Activated CD8-positive, alpha-beta memory T cell treated with anti-CD3 and anti-CD28 coated beads, Interleukin-2, amount 10 ng/mL, durations not matched to agents 7 days and 5 days (primary cell): ENCODE measurements around the gene SBK1. TPM values are rescaled to one million over a fixed set of nuclear protein-coding genes. Genes with fewer than 3 reads are reported as not detected.

Experiments used
- ATAC-seq: fragments of 150-1000 bp; cut with Tn5 transposase; one replicate; pipeline ENCODE4 v1.10.0; 2021; ENCODE audit warnings: moderate library complexity
- CTCF ChIA-PET: fragments of 350-600 bp; sonication (Branson Sonifier 250); formaldehyde crosslinking; loops from one replicate; lab custom pipeline; 2021; ENCODE audit warnings: antibody characterized with exemption; lab: Charles Lee
- DNase-seq: peaks from one replicate; pipeline ENCODE4 v3.0.0-alpha.2; 2020
- H3K27ac Mint-ChIP-seq: one replicate; pipeline ENCODE4 v1.8.0; 2021; ENCODE audit warnings: mild to moderate bottlenecking, mixed read lengths
- H3K27me3 Mint-ChIP-seq: one replicate; pipeline ENCODE4 v1.8.0; 2021; ENCODE audit warnings: mixed read lengths
- H3K36me3 Mint-ChIP-seq: one replicate; pipeline ENCODE4 v1.8.0; 2021; ENCODE audit warnings: mild to moderate bottlenecking, mixed read lengths
- H3K4me1 Mint-ChIP-seq: one replicate; pipeline ENCODE4 v1.8.0; 2021; ENCODE audit warnings: mixed read lengths
- H3K4me3 Mint-ChIP-seq: one replicate; pipeline ENCODE4 v1.8.0; 2021; ENCODE audit warnings: mild to moderate bottlenecking, moderate library complexity, mixed read lengths
- H3K9me3 Mint-ChIP-seq: one replicate; pipeline ENCODE4 v1.8.0; 2022; ENCODE audit warnings: low read depth, mixed read lengths
- total RNA-seq, 2 experiments: library from RNA; stranded (reverse); gene quantifications; one replicate each; pipeline ENCODE4 v1.2.3, GENCODE V29; 2021

SBK1 gene
- total RNA-seq, 2 experiments from 2014 or later: 3.2 to 11.3 TPM

DNA sequence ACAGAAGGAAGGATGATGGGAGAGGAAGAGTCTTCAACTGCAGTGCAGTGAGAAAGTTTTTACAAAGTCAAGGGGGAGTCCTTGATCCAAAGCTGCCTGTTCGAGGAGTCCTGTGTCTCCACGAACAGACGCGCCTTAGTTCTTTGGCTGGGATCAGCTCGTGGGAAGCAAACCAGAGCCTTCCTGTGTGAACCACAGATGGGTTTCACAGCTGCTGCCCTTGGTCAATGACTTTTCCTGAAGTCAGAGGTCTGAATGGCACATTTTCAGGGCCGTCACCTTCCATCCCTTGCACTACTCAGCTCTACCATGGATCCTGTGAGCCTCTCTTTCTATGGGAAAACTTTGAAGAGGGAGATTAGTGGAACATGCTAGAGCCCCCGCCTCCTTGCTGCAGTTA, 4.2 kb upstream of the SBK1 start:
- ATAC-seq: no peak
- no peak overlapping the region for H3K4me3 Mint-ChIP-seq
- H3K4me1 Mint-ChIP-seq: peaks cover 30% of the 10 kb centered on the region
- no peaks in the 10 kb centered on the region for H3K9me3 Mint-ChIP-seq
- H3K27ac Mint-ChIP-seq: no peak overlapping the region
- peaks cover 2% of the 10 kb centered on the region for H3K36me3 Mint-ChIP-seq
- no peak for DNase-seq
- CTCF ChIA-PET: interaction anchor here (0.8 to 20.2 kb wide), 4 partner anchors 9 to 27 kb away, joined by 3 to 347 read pairs (median 12); no protein-coding TSS in a partner anchor
- H3K27me3 Mint-ChIP-seq: peaks cover 3% of the 10 kb centered on the region

GRCh38 chr16:28289048-28289447, 3.3 kb upstream of the SBK1 start:
- Mint-ChIP-seq H3K36me3 (peaks cover 2% of the 10 kb centered on the region), H3K4me1 (peaks cover 32% of the 10 kb centered on the region), H3K9me3 (no peaks in the 10 kb centered on the region), H3K27me3 (peaks cover 9% of the 10 kb centered on the region), H3K4me3 (no peak overlapping the region), H3K27ac (peak overlapping the region; percentile 8)
- CTCF ChIA-PET: interaction anchor here (2.0 to 20.2 kb wide), 3 partner anchors 11 to 26 kb away, joined by 9 to 347 read pairs (median 14); no protein-coding TSS in a partner anchor
- DNase-seq: no peak
- ATAC-seq: no peak

GRCh38 chr16:28289939-28290858, 2.1 kb upstream of the SBK1 start:
- no peaks in the 10 kb centered on the region for H3K9me3 Mint-ChIP-seq
- no peak for DNase-seq
- peaks cover 14% of the 10 kb centered on the region for H3K27me3 Mint-ChIP-seq
- peaks cover 2% of the 10 kb centered on the region for H3K36me3 Mint-ChIP-seq
- H3K27ac Mint-ChIP-seq: no peak overlapping the region
- ATAC-seq: no peak
- peak overlapping the region; percentile 40 for H3K4me3 Mint-ChIP-seq
- peaks cover 42% of the 10 kb centered on the region for H3K4me1 Mint-ChIP-seq
- CTCF ChIA-PET: interaction anchor here (1.1 to 20.2 kb wide), 3 partner anchors 11 to 25 kb away, joined by 3 to 347 read pairs (median 16); no protein-coding TSS in a partner anchor

GRCh38 chr16:28290859-28291254, 1.5 kb upstream of the SBK1 start:
- Mint-ChIP-seq H3K27me3 (peaks cover 14% of the 10 kb centered on the region), H3K4me3 (peak overlapping the region; percentile 40), H3K27ac (peak overlapping the region; percentile 22), H3K4me1 (peaks cover 47% of the 10 kb centered on the region), H3K9me3 (no peaks in the 10 kb centered on the region), H3K36me3 (peaks cover 2% of the 10 kb centered on the region)
- DNase-seq: no peak
- no peak for ATAC-seq
- CTCF ChIA-PET: interaction anchor here (1.5 to 5.2 kb wide), 5 partner anchors 10 to 31 kb away, joined by 4 to 33 read pairs (median 5); no protein-coding TSS in a partner anchor

DNA sequence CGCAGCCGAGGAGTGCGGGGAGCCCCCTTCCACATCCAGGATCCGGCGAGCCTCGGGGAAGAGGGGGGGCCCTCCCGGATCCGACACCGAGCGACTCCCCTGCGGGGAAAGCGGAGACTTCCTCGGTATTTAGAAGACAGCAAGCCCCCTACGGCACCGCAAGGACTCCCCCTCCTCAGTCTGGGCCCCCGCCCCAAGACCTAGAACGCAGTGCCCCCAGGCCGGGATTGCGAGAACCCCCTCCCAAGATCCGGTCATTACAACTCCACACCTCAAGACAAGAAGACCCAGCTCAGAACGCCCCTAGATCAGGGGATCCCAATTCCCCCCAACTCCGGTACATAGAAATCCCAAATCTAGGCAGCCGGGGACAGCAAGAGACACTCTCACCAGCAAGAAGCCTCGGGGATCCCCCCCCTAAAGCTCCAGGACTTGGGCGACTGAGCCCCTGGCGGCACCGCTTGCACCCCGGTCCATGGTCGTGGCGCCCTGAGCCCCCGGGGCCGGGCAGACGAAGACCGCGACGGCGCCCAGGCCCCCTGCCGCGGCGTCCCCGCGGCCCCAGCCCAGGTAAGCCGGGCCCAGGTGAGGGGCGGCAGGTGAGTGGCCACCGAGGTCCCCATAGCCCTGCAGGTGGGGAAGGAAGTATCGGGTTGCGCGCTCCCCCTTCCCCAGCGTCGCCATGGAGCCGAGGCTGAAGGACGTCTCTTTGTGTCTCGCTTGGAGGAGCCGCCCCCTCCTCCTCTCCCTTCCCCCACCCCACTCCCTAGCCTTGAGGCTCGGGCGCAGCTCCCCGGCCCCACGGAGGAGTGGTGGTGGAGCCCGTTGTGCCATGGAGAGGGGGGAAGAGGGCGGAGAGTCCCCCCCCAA, 641 bp downstream of the SBK1 start:
- Mint-ChIP-seq H3K36me3 (peaks cover 2% of the 10 kb centered on the region), H3K4me3 (peak overlapping the region; percentile 75), H3K27ac (peak overlapping the region; percentile 58), H3K27me3 (peaks cover 14% of the 10 kb centered on the region), H3K4me1 (peaks cover 60% of the 10 kb centered on the region), H3K9me3 (no peaks in the 10 kb centered on the region)
- DNase-seq: no peak
- CTCF ChIA-PET: interaction anchor here (0.7 to 5.2 kb wide), 9 partner anchors 11 to 106 kb away, joined by 3 to 33 read pairs (median 4); no protein-coding TSS in a partner anchor
- no peak for ATAC-seq

DNA sequence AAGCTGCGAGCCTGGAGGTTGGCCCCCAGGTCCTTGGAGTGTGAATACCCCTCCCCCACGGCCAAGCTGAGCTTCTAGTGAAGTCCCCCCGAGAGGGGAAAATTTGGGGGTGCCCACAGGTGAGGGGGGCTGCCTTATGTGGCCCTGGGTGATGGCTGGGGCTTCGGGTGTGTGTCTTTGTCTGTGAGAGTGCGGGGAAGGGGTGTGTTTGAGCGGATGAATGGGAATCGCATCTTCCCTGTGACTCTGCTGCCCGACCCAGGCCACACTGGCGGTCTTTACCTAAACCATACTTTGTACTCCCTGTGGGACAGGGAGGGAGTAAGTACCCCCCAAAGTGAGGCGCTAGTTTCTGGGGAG, 1.3 kb downstream of the SBK1 start:
- Mint-ChIP-seq H3K4me3 (peak overlapping the region; percentile 57), H3K27ac (no peak overlapping the region), H3K27me3 (peaks cover 14% of the 10 kb centered on the region), H3K36me3 (peaks cover 2% of the 10 kb centered on the region), H3K9me3 (no peaks in the 10 kb centered on the region), H3K4me1 (peaks cover 60% of the 10 kb centered on the region)
- ATAC-seq: no peak
- DNase-seq: no peak
- CTCF ChIA-PET: interaction anchor here (0.7 to 5.2 kb wide), 8 partner anchors 10 to 107 kb away, joined by 3 to 33 read pairs (median 4); no protein-coding TSS in a partner anchor

GRCh38 chr16:28294201-28294600, 1.9 kb downstream of the SBK1 start:
- Mint-ChIP-seq H3K9me3 (no peaks in the 10 kb centered on the region), H3K4me1 (peaks cover 54% of the 10 kb centered on the region), H3K36me3 (peaks cover under 1% of the 10 kb centered on the region), H3K27me3 (peaks cover 12% of the 10 kb centered on the region), H3K27ac (no peak overlapping the region), H3K4me3 (peak overlapping the region; percentile 57)
- ATAC-seq: no peak
- no peak for DNase-seq
- CTCF ChIA-PET: interaction anchor here (1.3 to 5.2 kb wide), 4 partner anchors 16 to 33 kb away, joined by 4 to 33 read pairs (median 8); no protein-coding TSS in a partner anchor

DNA sequence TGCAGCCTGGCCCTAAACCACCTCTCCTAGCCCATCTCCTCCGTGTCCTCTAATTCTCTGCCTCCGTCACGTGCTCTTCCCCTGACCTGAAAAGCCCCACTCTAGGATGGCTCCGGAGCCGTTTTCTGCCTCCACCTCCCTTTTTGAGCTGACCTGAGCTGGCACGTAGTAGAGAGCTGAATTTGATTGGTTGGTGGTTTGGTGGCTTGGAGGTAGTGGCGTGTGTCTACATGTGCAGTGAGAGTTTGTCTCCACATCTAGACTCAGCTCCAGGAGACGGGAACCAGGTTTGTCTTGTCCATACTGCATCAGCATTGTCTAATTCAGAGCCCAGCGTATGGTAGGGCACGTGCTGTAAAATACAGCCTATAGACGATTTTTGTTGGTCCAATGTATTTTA, 3.0 kb downstream of the SBK1 start:
- CTCF ChIA-PET: interaction anchor here (1.4 to 5.2 kb wide), 3 partner anchors 17 to 22 kb away, joined by 7 to 33 read pairs (median 10); no protein-coding TSS in a partner anchor
- H3K9me3 Mint-ChIP-seq: no peaks in the 10 kb centered on the region
- DNase-seq: no peak
- peak overlapping the region; percentile 1 for H3K4me3 Mint-ChIP-seq
- no peak overlapping the region for H3K27ac Mint-ChIP-seq
- ATAC-seq: no peak
- H3K4me1 Mint-ChIP-seq: peaks cover 52% of the 10 kb centered on the region
- no peaks in the 10 kb centered on the region for H3K36me3 Mint-ChIP-seq
- peaks cover 11% of the 10 kb centered on the region for H3K27me3 Mint-ChIP-seq

- no peak for DNase-seq
- no peak for ATAC-seq
- Mint-ChIP-seq H3K4me1 (peaks cover 39% of the 10 kb centered on the region), H3K27me3 (peaks cover 11% of the 10 kb centered on the region), H3K36me3 (no peaks in the 10 kb centered on the region), H3K9me3 (no peaks in the 10 kb centered on the region), H3K27ac (peak overlapping the region; percentile 76), H3K4me3 (peak overlapping the region; percentile 16)
- CTCF ChIA-PET: interaction anchor here (1.2 to 7.2 kb wide), 6 partner anchors 10 to 30 kb away, joined by 4 to 34 read pairs (median 6); no protein-coding TSS in a partner anchor
Measured at GRCh38 chr16:28297308-28297707, 5.0 kb downstream of the SBK1 start.

GRCh38 chr16:28297784-28298510, 5.6 kb downstream of the SBK1 start:
- H3K9me3 Mint-ChIP-seq: no peaks in the 10 kb centered on the region
- DNase-seq (peak; percentile 51), ATAC-seq (peak; percentile 34)
- H3K36me3 Mint-ChIP-seq: no peaks in the 10 kb centered on the region
- peak overlapping the region; percentile 76 for H3K27ac Mint-ChIP-seq
- CTCF ChIA-PET: interaction anchor here (1.2 to 7.2 kb wide), 6 partner anchors 9 to 29 kb away, joined by 4 to 34 read pairs (median 6); no protein-coding TSS in a partner anchor
- no peak overlapping the region for H3K4me3 Mint-ChIP-seq
- H3K27me3 Mint-ChIP-seq: peaks cover 11% of the 10 kb centered on the region
- H3K4me1 Mint-ChIP-seq: peaks cover 39% of the 10 kb centered on the region

GRCh38 chr16:28298511-28298878, 6.2 kb downstream of the SBK1 start:
- H3K27ac Mint-ChIP-seq: no peak overlapping the region

GRCh38 chr16:28300327-28300726, 8.0 kb downstream of the SBK1 start:
- Mint-ChIP-seq H3K4me1 (peaks cover 26% of the 10 kb centered on the region), H3K27me3 (no peaks in the 10 kb centered on the region), H3K9me3 (no peaks in the 10 kb centered on the region), H3K27ac (no peak overlapping the region), H3K36me3 (no peaks in the 10 kb centered on the region), H3K4me3 (no peak overlapping the region)
- CTCF ChIA-PET: interaction anchor here (1.3 to 7.2 kb wide), 7 partner anchors 9 to 22 kb away, joined by 3 to 34 read pairs (median 8); partner anchors contain the start of gene SBK1
- ATAC-seq: no peak
- DNase-seq: no peak

More at GRCh38 chr16:28298511-28298878, 6.2 kb downstream of the SBK1 start:
- Mint-ChIP-seq H3K4me1 (peaks cover 39% of the 10 kb centered on the region), H3K36me3 (no peaks in the 10 kb centered on the region), H3K4me3 (no peak overlapping the region), H3K27me3 (peaks cover 10% of the 10 kb centered on the region), H3K9me3 (no peaks in the 10 kb centered on the region)
- no peak for DNase-seq
- ATAC-seq: no peak
- CTCF ChIA-PET: interaction anchor here (1.8 to 7.2 kb wide), 4 partner anchors 9 to 23 kb away, joined by 5 to 34 read pairs (median 10); no protein-coding TSS in a partner anchor
